Measurements from ENCODE around the gene CXADR.

DNA sequence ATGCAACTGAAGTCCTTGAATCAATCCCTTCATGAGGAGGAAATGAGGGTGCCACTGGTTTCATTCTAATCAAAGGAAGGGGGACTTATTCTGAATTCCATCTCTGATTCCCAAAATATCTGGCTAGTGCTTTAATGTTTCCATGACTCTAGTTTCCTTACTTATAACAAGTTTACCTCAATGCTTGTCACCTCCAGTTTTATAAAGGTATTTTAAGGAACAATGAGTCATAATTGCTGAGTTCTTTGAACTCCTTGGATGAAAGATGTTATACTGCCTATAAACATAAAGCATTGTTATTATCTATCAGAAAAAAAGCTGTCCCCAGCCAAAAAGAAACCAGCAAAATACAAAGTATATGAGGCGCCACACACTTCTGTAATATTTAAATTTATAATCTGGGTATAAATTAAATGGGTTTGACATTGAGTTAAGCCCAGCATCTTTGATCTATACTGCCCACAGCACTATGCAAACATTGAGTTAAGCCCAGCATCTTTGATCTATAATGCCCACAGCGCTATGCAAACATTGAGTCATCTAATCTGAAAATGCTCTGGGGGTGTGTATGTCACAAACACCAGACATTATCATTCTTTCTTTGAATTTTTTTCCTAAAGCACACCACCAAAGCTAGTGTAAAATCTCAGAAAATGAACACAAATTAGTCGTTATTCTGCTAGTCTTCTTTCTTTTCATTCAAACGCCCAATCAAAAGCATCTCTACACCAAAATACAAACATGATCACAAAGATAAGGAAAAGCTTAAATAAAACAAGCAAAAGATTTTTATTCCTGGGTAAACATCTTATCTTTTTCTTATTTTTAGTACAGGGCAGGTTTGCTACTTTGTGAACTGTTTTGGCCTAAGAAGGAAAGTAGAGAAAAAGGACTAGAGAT lies 11.5 kb upstream of the CXADR start:
- TF ChIP-seq CEBPB (tag; IDR thresholded peaks at IDR 0.05) = no peak
- TF ChIP-seq SMAD4 (CRISPR knock-in tag; conservative IDR thresholded peaks at IDR 0.05) = no peak
- TF ChIP-seq, protein P1, sequence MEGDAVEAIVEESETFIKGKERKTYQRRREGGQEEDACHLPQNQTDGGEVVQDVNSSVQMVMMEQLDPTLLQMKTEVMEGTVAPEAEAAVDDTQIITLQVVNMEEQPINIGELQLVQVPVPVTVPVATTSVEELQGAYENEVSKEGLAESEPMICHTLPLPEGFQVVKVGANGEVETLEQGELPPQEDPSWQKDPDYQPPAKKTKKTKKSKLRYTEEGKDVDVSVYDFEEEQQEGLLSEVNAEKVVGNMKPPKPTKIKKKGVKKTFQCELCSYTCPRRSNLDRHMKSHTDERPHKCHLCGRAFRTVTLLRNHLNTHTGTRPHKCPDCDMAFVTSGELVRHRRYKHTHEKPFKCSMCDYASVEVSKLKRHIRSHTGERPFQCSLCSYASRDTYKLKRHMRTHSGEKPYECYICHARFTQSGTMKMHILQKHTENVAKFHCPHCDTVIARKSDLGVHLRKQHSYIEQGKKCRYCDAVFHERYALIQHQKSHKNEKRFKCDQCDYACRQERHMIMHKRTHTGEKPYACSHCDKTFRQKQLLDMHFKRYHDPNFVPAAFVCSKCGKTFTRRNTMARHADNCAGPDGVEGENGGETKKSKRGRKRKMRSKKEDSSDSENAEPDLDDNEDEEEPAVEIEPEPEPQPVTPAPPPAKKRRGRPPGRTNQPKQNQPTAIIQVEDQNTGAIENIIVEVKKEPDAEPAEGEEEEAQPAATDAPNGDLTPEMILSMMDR (IDR thresholded peaks at IDR 0.05 in 2 of 3, conservative IDR thresholded peaks at IDR 0.05 in 1 of 3; ENCODE audit: insufficient read depth in 2 of 3, low read depth in 1 of 3, low read length in 3 of 3) = no peak
- TF ChIP-seq POLR2A (conservative IDR thresholded peaks at IDR 0.05) = no peak
- TF ChIP-seq, protein P2, sequence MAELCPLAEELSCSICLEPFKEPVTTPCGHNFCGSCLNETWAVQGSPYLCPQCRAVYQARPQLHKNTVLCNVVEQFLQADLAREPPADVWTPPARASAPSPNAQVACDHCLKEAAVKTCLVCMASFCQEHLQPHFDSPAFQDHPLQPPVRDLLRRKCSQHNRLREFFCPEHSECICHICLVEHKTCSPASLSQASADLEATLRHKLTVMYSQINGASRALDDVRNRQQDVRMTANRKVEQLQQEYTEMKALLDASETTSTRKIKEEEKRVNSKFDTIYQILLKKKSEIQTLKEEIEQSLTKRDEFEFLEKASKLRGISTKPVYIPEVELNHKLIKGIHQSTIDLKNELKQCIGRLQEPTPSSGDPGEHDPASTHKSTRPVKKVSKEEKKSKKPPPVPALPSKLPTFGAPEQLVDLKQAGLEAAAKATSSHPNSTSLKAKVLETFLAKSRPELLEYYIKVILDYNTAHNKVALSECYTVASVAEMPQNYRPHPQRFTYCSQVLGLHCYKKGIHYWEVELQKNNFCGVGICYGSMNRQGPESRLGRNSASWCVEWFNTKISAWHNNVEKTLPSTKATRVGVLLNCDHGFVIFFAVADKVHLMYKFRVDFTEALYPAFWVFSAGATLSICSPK (IDR thresholded peaks at IDR 0.05; ENCODE audit: borderline replicate concordance) = no peak
- TF ChIP-seq BMI1 (IDR thresholded peaks at IDR 0.05; ENCODE audit: low read length) = no peak
- no peak for TF ChIP-seq PHB (CRISPR knock-in tag; IDR thresholded peaks at IDR 0.05)
- no peak for TF ChIP-seq RBM39 (optimal IDR thresholded peaks at IDR 0.05; ENCODE audit: low read depth, low read length)
- no peak for TF ChIP-seq SRSF9 (IDR thresholded peaks at IDR 0.05; ENCODE audit: borderline replicate concordance, low read depth, low read length)
- TF ChIP-seq ETV6 (IDR thresholded peaks at IDR 0.05; ENCODE audit: borderline replicate concordance in 1 of 2, low read depth in 2 of 2, low read length in 1 of 2) = no peak
- TF ChIP-seq ETV6 (CRISPR knock-in tag; IDR thresholded peaks at IDR 0.05; ENCODE audit: borderline replicate concordance) = no peak
- no peak for TF ChIP-seq EP300 (IDR thresholded peaks at IDR 0.05; ENCODE audit: low read length)
- TF ChIP-seq, protein P3, sequence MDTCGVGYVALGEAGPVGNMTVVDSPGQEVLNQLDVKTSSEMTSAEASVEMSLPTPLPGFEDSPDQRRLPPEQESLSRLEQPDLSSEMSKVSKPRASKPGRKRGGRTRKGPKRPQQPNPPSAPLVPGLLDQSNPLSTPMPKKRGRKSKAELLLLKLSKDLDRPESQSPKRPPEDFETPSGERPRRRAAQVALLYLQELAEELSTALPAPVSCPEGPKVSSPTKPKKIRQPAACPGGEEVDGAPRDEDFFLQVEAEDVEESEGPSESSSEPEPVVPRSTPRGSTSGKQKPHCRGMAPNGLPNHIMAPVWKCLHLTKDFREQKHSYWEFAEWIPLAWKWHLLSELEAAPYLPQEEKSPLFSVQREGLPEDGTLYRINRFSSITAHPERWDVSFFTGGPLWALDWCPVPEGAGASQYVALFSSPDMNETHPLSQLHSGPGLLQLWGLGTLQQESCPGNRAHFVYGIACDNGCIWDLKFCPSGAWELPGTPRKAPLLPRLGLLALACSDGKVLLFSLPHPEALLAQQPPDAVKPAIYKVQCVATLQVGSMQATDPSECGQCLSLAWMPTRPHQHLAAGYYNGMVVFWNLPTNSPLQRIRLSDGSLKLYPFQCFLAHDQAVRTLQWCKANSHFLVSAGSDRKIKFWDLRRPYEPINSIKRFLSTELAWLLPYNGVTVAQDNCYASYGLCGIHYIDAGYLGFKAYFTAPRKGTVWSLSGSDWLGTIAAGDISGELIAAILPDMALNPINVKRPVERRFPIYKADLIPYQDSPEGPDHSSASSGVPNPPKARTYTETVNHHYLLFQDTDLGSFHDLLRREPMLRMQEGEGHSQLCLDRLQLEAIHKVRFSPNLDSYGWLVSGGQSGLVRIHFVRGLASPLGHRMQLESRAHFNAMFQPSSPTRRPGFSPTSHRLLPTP (IDR thresholded peaks at IDR 0.05; ENCODE audit: borderline replicate concordance, extremely low read depth, insufficient read length) = no peak
- no peak for TF ChIP-seq ZNF324 (CRISPR knock-in tag; IDR thresholded peaks at IDR 0.05)
- TF ChIP-seq SMAD3 (CRISPR knock-in tag; conservative IDR thresholded peaks at IDR 0.05) = no peak

Measured in K562 (cell line).